ENCODE results near the gene PSEN1. TPM values are rescaled to one million over a fixed set of nuclear protein-coding genes. Genes with fewer than 3 reads are reported as not detected.

PSEN1 gene
- total and polyA plus RNA-seq, 2 of the 8 experiments (the other 6 are each of a cell fraction or from before 2014, with no cell fraction given): 10.1 to 38.7 TPM

DNA sequence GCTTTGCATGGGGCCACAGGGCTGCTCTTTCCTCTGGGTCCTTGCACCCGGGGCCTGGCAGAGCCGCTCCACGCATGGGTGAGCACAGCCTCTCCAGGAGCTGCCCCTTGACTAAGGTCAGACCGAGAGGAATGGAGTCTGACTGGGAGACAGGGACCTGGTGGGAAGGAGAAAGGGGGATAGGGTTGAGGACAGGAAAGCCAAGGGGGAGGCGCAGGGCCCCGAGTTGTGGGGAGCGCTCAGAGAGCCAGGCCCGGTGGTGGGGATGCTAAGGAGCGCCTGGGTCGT, 117.0 kb downstream of the PSEN1 start (continued):
- TF ChIP-seq, protein P1, sequence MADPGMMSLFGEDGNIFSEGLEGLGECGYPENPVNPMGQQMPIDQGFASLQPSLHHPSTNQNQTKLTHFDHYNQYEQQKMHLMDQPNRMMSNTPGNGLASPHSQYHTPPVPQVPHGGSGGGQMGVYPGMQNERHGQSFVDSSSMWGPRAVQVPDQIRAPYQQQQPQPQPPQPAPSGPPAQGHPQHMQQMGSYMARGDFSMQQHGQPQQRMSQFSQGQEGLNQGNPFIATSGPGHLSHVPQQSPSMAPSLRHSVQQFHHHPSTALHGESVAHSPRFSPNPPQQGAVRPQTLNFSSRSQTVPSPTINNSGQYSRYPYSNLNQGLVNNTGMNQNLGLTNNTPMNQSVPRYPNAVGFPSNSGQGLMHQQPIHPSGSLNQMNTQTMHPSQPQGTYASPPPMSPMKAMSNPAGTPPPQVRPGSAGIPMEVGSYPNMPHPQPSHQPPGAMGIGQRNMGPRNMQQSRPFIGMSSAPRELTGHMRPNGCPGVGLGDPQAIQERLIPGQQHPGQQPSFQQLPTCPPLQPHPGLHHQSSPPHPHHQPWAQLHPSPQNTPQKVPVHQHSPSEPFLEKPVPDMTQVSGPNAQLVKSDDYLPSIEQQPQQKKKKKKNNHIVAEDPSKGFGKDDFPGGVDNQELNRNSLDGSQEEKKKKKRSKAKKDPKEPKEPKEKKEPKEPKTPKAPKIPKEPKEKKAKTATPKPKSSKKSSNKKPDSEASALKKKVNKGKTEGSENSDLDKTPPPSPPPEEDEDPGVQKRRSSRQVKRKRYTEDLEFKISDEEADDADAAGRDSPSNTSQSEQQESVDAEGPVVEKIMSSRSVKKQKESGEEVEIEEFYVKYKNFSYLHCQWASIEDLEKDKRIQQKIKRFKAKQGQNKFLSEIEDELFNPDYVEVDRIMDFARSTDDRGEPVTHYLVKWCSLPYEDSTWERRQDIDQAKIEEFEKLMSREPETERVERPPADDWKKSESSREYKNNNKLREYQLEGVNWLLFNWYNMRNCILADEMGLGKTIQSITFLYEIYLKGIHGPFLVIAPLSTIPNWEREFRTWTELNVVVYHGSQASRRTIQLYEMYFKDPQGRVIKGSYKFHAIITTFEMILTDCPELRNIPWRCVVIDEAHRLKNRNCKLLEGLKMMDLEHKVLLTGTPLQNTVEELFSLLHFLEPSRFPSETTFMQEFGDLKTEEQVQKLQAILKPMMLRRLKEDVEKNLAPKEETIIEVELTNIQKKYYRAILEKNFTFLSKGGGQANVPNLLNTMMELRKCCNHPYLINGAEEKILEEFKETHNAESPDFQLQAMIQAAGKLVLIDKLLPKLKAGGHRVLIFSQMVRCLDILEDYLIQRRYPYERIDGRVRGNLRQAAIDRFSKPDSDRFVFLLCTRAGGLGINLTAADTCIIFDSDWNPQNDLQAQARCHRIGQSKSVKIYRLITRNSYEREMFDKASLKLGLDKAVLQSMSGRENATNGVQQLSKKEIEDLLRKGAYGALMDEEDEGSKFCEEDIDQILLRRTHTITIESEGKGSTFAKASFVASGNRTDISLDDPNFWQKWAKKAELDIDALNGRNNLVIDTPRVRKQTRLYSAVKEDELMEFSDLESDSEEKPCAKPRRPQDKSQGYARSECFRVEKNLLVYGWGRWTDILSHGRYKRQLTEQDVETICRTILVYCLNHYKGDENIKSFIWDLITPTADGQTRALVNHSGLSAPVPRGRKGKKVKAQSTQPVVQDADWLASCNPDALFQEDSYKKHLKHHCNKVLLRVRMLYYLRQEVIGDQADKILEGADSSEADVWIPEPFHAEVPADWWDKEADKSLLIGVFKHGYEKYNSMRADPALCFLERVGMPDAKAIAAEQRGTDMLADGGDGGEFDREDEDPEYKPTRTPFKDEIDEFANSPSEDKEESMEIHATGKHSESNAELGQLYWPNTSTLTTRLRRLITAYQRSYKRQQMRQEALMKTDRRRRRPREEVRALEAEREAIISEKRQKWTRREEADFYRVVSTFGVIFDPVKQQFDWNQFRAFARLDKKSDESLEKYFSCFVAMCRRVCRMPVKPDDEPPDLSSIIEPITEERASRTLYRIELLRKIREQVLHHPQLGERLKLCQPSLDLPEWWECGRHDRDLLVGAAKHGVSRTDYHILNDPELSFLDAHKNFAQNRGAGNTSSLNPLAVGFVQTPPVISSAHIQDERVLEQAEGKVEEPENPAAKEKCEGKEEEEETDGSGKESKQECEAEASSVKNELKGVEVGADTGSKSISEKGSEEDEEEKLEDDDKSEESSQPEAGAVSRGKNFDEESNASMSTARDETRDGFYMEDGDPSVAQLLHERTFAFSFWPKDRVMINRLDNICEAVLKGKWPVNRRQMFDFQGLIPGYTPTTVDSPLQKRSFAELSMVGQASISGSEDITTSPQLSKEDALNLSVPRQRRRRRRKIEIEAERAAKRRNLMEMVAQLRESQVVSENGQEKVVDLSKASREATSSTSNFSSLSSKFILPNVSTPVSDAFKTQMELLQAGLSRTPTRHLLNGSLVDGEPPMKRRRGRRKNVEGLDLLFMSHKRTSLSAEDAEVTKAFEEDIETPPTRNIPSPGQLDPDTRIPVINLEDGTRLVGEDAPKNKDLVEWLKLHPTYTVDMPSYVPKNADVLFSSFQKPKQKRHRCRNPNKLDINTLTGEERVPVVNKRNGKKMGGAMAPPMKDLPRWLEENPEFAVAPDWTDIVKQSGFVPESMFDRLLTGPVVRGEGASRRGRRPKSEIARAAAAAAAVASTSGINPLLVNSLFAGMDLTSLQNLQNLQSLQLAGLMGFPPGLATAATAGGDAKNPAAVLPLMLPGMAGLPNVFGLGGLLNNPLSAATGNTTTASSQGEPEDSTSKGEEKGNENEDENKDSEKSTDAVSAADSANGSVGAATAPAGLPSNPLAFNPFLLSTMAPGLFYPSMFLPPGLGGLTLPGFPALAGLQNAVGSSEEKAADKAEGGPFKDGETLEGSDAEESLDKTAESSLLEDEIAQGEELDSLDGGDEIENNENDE (IDR thresholded peaks at IDR 0.05; ENCODE audit: insufficient replicate concordance, low read length): no peak
- TF ChIP-seq CEBPB (IDR thresholded peaks at IDR 0.05; ENCODE audit: low read depth, low read length) (no peak), TBP (IDR thresholded peaks at IDR 0.05; ENCODE audit: low read depth, low read length) (no peak), RBBP5 (IDR thresholded peaks at IDR 0.05; ENCODE audit: borderline replicate concordance, low read depth, low read length) (no peak), ZNF274 (IDR thresholded peaks at IDR 0.05; ENCODE audit: borderline replicate concordance, extremely low read depth, low read length) (no peak), TEAD4 (IDR thresholded peaks at IDR 0.05; ENCODE audit: low read depth, low read length) (no peak), CTBP2 (IDR thresholded peaks at IDR 0.05; ENCODE audit: borderline replicate concordance, insufficient read depth, insufficient read length, low read length) (no peak), TAF1 (IDR thresholded peaks at IDR 0.05; ENCODE audit: low read depth, low read length) (no peak), SP1 (IDR thresholded peaks at IDR 0.05; ENCODE audit: low read depth, low read length) (no peak)
- TF ChIP-seq, protein P2, sequence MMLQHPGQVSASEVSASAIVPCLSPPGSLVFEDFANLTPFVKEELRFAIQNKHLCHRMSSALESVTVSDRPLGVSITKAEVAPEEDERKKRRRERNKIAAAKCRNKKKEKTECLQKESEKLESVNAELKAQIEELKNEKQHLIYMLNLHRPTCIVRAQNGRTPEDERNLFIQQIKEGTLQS (IDR thresholded peaks at IDR 0.05; ENCODE audit: insufficient read depth, low read depth, low read length): no peak
- TF ChIP-seq, protein P3, sequence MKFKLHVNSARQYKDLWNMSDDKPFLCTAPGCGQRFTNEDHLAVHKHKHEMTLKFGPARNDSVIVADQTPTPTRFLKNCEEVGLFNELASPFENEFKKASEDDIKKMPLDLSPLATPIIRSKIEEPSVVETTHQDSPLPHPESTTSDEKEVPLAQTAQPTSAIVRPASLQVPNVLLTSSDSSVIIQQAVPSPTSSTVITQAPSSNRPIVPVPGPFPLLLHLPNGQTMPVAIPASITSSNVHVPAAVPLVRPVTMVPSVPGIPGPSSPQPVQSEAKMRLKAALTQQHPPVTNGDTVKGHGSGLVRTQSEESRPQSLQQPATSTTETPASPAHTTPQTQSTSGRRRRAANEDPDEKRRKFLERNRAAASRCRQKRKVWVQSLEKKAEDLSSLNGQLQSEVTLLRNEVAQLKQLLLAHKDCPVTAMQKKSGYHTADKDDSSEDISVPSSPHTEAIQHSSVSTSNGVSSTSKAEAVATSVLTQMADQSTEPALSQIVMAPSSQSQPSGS (IDR thresholded peaks at IDR 0.05; ENCODE audit: low read length): no peak

Measured in H1 (cell line).